IMR-90 (cell line): ENCODE results near the gene P4HA3. TPM values are rescaled to one million over a fixed set of nuclear protein-coding genes. Genes with fewer than 3 reads are reported as not detected.

Source experiments
- ATAC-seq: fragments of 200-7000 bp; cut with Tn5 transposase; 2 replicates; pipeline ENCODE4 v1.9.1; 2020; ENCODE audit warnings: low read depth, mild to moderate bottlenecking, moderate library complexity
- BruUV-seq: library from RNA; stranded (reverse); fragments of 400-500 nt; replicated peaks from 2 replicates; lab custom pipeline; 2021; lab: Mats Ljungman, UMichigan
- CTCF ChIA-PET: fragments of 300-600 bp; formaldehyde crosslinking; extraction: SDS; loops from one replicate; lab custom pipeline; 2021; ENCODE audit warnings: antibody characterized with exemption; lab: Yijun Ruan, JAX
- POLR2A ChIA-PET: fragments of 300-600 bp; sonication (Branson Sonifier 250); formaldehyde crosslinking; loops from one replicate; lab custom pipeline; 2022; ENCODE audit warnings: antibody characterized with exemption; ENCODE audit not compliant: unreplicated experiment; lab: Charles Lee
- DNase-seq: peaks from one replicate; pipeline ENCODE4 v3.0.0; 2013
- H2AFZ ChIP-seq: replicated peaks from 2 replicates; pipeline ENCODE3; 2013; ENCODE audit warnings: low read length, mild to moderate bottlenecking; ENCODE audit not compliant: poor library complexity
- H2AK5ac ChIP-seq: 2 replicates; pipeline ENCODE4 v1.6.1; 2013; ENCODE audit warnings: low read depth, low read length, inconsistent platforms
- H2AK9ac ChIP-seq: replicated peaks from 2 replicates; pipeline ENCODE3; 2013; ENCODE audit warnings: mild to moderate bottlenecking, low read depth, low read length, moderate library complexity; ENCODE audit not compliant: poor library complexity
- H2BK120ac ChIP-seq: 2 replicates; pipeline ENCODE4 v1.6.1; 2013; ENCODE audit warnings: low read depth, low read length, inconsistent platforms
- H2BK15ac ChIP-seq: 3 replicates; pipeline ENCODE4 v1.6.1; 2013; ENCODE audit warnings: low read depth, low read length, inconsistent platforms
- H2BK20ac ChIP-seq: 2 replicates; pipeline ENCODE4 v1.6.1; 2013; ENCODE audit warnings: low read depth, mild to moderate bottlenecking, inconsistent platforms, low read length, moderate library complexity
- H2BK5ac ChIP-seq: 2 replicates; pipeline ENCODE4 v1.6.1; 2013; ENCODE audit warnings: mild to moderate bottlenecking, low read depth, low read length, inconsistent platforms; ENCODE audit not compliant: poor library complexity, severe bottlenecking
- H3K14ac ChIP-seq: replicated peaks from 2 replicates; pipeline ENCODE4 v1.6.1; 2013; ENCODE audit warnings: low read depth, low read length, inconsistent platforms
- H3K18ac ChIP-seq: 2 replicates; pipeline ENCODE4 v1.6.1; 2013; ENCODE audit warnings: low read depth, low read length, control low read depth
- H3K23ac ChIP-seq: 2 replicates; pipeline ENCODE4 v1.6.1; 2013; ENCODE audit warnings: low read depth, low read length, inconsistent platforms
- H3K27ac ChIP-seq: 2 replicates; pipeline ENCODE4 v1.5.1; 2013; ENCODE audit warnings: mild to moderate bottlenecking, control low read depth, low read length; ENCODE audit not compliant: insufficient read depth
- H3K27me3 ChIP-seq: 2 replicates; pipeline ENCODE4 v1.6.1; 2013; ENCODE audit warnings: low read length; ENCODE audit not compliant: control insufficient read depth, insufficient read depth
- H3K36me3 ChIP-seq: 2 replicates; pipeline ENCODE4 v1.6.1; 2013; ENCODE audit warnings: low read length, mixed read lengths; ENCODE audit not compliant: control insufficient read depth, insufficient read depth
- H3K4ac ChIP-seq: 2 replicates; pipeline ENCODE4 v1.6.1; 2013; ENCODE audit warnings: low read depth, low read length, inconsistent platforms
- H3K4me1 ChIP-seq: 2 replicates; pipeline ENCODE4 v1.6.1; 2013; ENCODE audit warnings: low read length, mixed read lengths; ENCODE audit not compliant: control insufficient read depth, insufficient read depth
- H3K4me2 ChIP-seq: 2 replicates; pipeline ENCODE4 v1.6.1; 2013; ENCODE audit warnings: low read depth, mild to moderate bottlenecking, control low read depth, low read length, moderate library complexity
- H3K4me3 ChIP-seq: 2 replicates; pipeline ENCODE4 v1.5.1; 2013; ENCODE audit warnings: low read depth, mild to moderate bottlenecking, control low read depth, low read length, moderate library complexity; ENCODE audit not compliant: insufficient read depth
- H3K56ac ChIP-seq: 2 replicates; pipeline ENCODE4 v1.6.1; 2013; ENCODE audit warnings: low read length, inconsistent platforms; ENCODE audit not compliant: insufficient read depth; ENCODE audit errors: extremely low read depth
- H3K79me1 ChIP-seq, 2 experiments: 2 replicates each; pipeline ENCODE4 v1.6.1; 2013; ENCODE audit warnings: low read length in 2 of 2, inconsistent platforms in 1 of 2, low read depth in 1 of 2
- H3K9ac ChIP-seq: 2 replicates; pipeline ENCODE4 v1.6.1; 2013; ENCODE audit warnings: low read depth, low read length, control low read depth
- H3K9me1 ChIP-seq: 2 replicates; pipeline ENCODE4 v1.6.1; 2013; ENCODE audit warnings: low read length, inconsistent platforms; ENCODE audit not compliant: insufficient read depth
- H3K9me3 ChIP-seq: 2 replicates; pipeline ENCODE4 v1.6.1; 2013; ENCODE audit warnings: low read length; ENCODE audit not compliant: control insufficient read depth, insufficient read depth
- H4K20me1 ChIP-seq: 2 replicates; pipeline ENCODE4 v1.6.1; 2013; ENCODE audit warnings: low read length, inconsistent platforms; ENCODE audit not compliant: insufficient read depth
- H4K5ac ChIP-seq: 2 replicates; pipeline ENCODE4 v1.6.1; 2013; ENCODE audit warnings: mild to moderate bottlenecking, low read depth, low read length, control low read depth
- H4K8ac ChIP-seq, 2 experiments: 2 replicates each; pipeline ENCODE4 v1.6.1; 2013; ENCODE audit warnings: low read depth in 2 of 2, low read length in 2 of 2, control low read depth in 1 of 2, inconsistent platforms in 1 of 2
- H4K91ac ChIP-seq: 2 replicates; pipeline ENCODE4 v1.6.1; 2013; ENCODE audit warnings: low read depth, low read length, inconsistent platforms; ENCODE audit not compliant: insufficient read depth
- BHLHE40 ChIP-seq: fragments of 150-350 bp; IDR thresholded peaks from 2 replicates; pipeline ENCODE4 v1.6.1; 2016; ENCODE audit warnings: mild to moderate bottlenecking, low read depth, low read length
- CEBPB ChIP-seq: IDR thresholded peaks from 2 replicates; pipeline ENCODE4 v1.6.1; 2012; ENCODE audit warnings: low read depth, low read length, improper control_type of control experiment
- CHD1 ChIP-seq: IDR thresholded peaks from 2 replicates; pipeline ENCODE4 v1.6.1; 2012; ENCODE audit warnings: low read depth, low read length, improper control_type of control experiment
- ELK1 ChIP-seq: fragments of 150-350 bp; IDR thresholded peaks from 2 replicates; pipeline ENCODE4 v1.6.1; 2016; ENCODE audit warnings: low read depth, mild to moderate bottlenecking, low read length, moderate library complexity, borderline replicate concordance
- FOS ChIP-seq: fragments of 150-350 bp; IDR thresholded peaks from 2 replicates; pipeline ENCODE4 v1.6.1; 2016; ENCODE audit warnings: low read depth, low read length
- MAFK ChIP-seq: IDR thresholded peaks from 2 replicates; pipeline ENCODE4 v1.6.1; 2012; ENCODE audit warnings: low read depth, low read length, improper control_type of control experiment
- MAZ ChIP-seq: IDR thresholded peaks from 2 replicates; pipeline ENCODE4 v1.6.1; 2012; ENCODE audit warnings: low read depth, mild to moderate bottlenecking, low read length, improper control_type of control experiment, moderate library complexity, borderline replicate concordance
- MXI1 ChIP-seq: IDR thresholded peaks from 2 replicates; pipeline ENCODE4 v1.6.1; 2012; ENCODE audit warnings: low read depth, mild to moderate bottlenecking, low read length, moderate library complexity, borderline replicate concordance
- NFE2L2 ChIP-seq: fragments of 150-350 bp; IDR thresholded peaks from 2 replicates; pipeline ENCODE4 v1.6.1; 2016; ENCODE audit warnings: low read depth, mild to moderate bottlenecking, low read length
- POLR2A ChIP-seq: IDR thresholded peaks from 2 replicates; pipeline ENCODE4 v1.6.1; 2012; ENCODE audit warnings: mild to moderate bottlenecking, low read depth, low read length
- RAD21 ChIP-seq: IDR thresholded peaks from 2 replicates; pipeline ENCODE4 v1.6.1; 2012; ENCODE audit warnings: low read length, improper control_type of control experiment
- RCOR1 ChIP-seq: IDR thresholded peaks from 2 replicates; pipeline ENCODE4 v1.6.1; 2012; ENCODE audit warnings: mild to moderate bottlenecking, low read length, improper control_type of control experiment; ENCODE audit not compliant: insufficient replicate concordance
- RFX5 ChIP-seq: IDR thresholded peaks from 2 replicates; pipeline ENCODE4 v1.8.0; 2012; ENCODE audit warnings: low read depth, mild to moderate bottlenecking, low read length, moderate library complexity
- SMC3 ChIP-seq: fragments of 150-350 bp; IDR thresholded peaks from 2 replicates; pipeline ENCODE4 v1.6.1; 2016; ENCODE audit warnings: low read depth, mild to moderate bottlenecking, antibody characterized with exemption, low read length, moderate library complexity
- WGBS, 2 experiments: methylation state at CpG; one replicate each; pipeline versions ENCODE4 v1.1.5 to v1.1.7; 2013; ENCODE audit warnings: missing lambda C conversion rate in 2 of 2; ENCODE audit not compliant: insufficient read length in 1 of 2; ENCODE audit errors: extremely low coverage in 2 of 2; 5-methylcytosine and 5-hydroxymethylcytosine counted together
- dilution Hi-C: fragments of 300-500 bp; cut with HindIII; formaldehyde crosslinking; loops from one replicate; pipeline ENCODE4 v1.14.3; 2018; ENCODE audit warnings: low sequenced_read_pairs; ENCODE audit not compliant: unreplicated experiment
- in situ Hi-C: fragments of 300-500 bp; cut with MboI; formaldehyde crosslinking; loops from 3 replicates; pipeline ENCODE4 v1.14.3; 2019; ENCODE audit warnings: low sequenced_read_pairs, inconsistent platforms, mixed read lengths
- intact Hi-C: fragments of 100-400 bp; cut with micrococcal nuclease; formaldehyde crosslinking; loops from 2 replicates; pipeline ENCODE4 v1.10.0; 2022
- polyA plus RNA-seq, 3 experiments: library from polyadenylated mRNA; depleted of rRNA; stranded (reverse); fragments of >200 nt; gene quantifications; 2 replicates each; pipeline ENCODE4 v1.2.3, GENCODE V29; 2012; ENCODE audit warnings: low replicate concordance in 1 of 3
- total RNA-seq: library from RNA; depleted of rRNA; stranded (reverse); fragments of >200 nt; gene quantifications from 2 replicates; pipeline ENCODE4 v1.2.3, GENCODE V29; 2012
- TF ChIP-seq, protein P1 (sequence below): fragments of 150-350 bp; IDR thresholded peaks from 2 replicates; pipeline ENCODE4 v1.6.1; 2017; ENCODE audit warnings: mild to moderate bottlenecking, antibody characterized with exemption, low read length, low read depth
- TF ChIP-seq, protein P2 (sequence below): conservative IDR thresholded peaks from 2 replicates; pipeline ENCODE4 v1.5.1; 2012; ENCODE audit warnings: mild to moderate bottlenecking, low read depth, low read length, improper control_type of control experiment

The P4HA3 gene
- total and polyA plus RNA-seq, 2 of the 4 experiments (the other 2 are of a cell fraction), result 2.9 to 5.7 TPM

DNA sequence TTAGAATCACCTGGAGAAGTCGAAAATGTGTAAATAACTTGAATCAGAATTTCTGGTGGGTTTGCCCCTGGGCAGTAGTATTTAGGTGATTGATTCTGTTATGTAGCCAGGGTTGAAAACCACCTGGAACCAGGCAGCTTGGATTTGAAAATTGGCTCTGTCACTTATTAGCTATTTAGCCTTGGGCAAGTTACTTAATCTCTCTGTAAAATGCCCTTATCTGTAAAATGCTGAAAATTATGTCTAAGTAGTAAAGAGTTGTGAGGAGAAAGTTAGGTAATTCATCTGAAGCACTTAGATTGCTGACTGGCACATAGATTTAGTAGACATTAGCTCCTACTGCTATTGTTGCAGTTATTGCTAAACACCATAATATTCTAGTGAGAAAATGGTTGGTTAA is 91.1 kb downstream of the P4HA3 start:
- H2BK15ac ChIP-seq, result no peak overlapping the region
- no peak overlapping the region for H4K91ac ChIP-seq
- H3K4me1 ChIP-seq, result no peaks in the 10 kb centered on the region
- ATAC-seq (no peak), DNase-seq (no peak)
- no peak overlapping the region for H2BK20ac ChIP-seq
- no peaks in the 10 kb centered on the region for H3K9me1 ChIP-seq
- H2AK9ac ChIP-seq, result no peak overlapping the region
- H3K14ac ChIP-seq, result no peak overlapping the region
- no peak overlapping the region for H2AFZ ChIP-seq
- H3K27ac ChIP-seq, result no peak overlapping the region
- no peak overlapping the region for H3K56ac ChIP-seq
- ChIA-PET CTCF (no interaction called here), POLR2A (no interaction called here)
- no peak overlapping the region for H4K8ac ChIP-seq
- H4K20me1 ChIP-seq, result peaks cover 2% of the 10 kb centered on the region; the same call in 1 of the 2 replicates
- H2BK5ac ChIP-seq, result no peak overlapping the region
- no CpG with 5 or more reads among the region's 1 CpG for WGBS, 2 experiments
- H3K23ac ChIP-seq, result no peak overlapping the region
- dilution Hi-C loops, result no loop called here
- H3K4me3 ChIP-seq, result no peak overlapping the region
- intact Hi-C loops, result no loop called here
- no peak overlapping the region for H3K18ac ChIP-seq
- in situ Hi-C loops, result no loop called here
- peaks cover 2% of the 10 kb centered on the region; the same call in 1 of the 2 replicates for H3K36me3 ChIP-seq
- BruUV-seq, result no TSS peak
- H2AK5ac ChIP-seq, result no peak overlapping the region
- TF ChIP-seq, protein P1, sequence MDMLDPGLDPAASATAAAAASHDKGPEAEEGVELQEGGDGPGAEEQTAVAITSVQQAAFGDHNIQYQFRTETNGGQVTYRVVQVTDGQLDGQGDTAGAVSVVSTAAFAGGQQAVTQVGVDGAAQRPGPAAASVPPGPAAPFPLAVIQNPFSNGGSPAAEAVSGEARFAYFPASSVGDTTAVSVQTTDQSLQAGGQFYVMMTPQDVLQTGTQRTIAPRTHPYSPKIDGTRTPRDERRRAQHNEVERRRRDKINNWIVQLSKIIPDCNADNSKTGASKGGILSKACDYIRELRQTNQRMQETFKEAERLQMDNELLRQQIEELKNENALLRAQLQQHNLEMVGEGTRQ, result no peak
- TF ChIP-seq, protein P2, sequence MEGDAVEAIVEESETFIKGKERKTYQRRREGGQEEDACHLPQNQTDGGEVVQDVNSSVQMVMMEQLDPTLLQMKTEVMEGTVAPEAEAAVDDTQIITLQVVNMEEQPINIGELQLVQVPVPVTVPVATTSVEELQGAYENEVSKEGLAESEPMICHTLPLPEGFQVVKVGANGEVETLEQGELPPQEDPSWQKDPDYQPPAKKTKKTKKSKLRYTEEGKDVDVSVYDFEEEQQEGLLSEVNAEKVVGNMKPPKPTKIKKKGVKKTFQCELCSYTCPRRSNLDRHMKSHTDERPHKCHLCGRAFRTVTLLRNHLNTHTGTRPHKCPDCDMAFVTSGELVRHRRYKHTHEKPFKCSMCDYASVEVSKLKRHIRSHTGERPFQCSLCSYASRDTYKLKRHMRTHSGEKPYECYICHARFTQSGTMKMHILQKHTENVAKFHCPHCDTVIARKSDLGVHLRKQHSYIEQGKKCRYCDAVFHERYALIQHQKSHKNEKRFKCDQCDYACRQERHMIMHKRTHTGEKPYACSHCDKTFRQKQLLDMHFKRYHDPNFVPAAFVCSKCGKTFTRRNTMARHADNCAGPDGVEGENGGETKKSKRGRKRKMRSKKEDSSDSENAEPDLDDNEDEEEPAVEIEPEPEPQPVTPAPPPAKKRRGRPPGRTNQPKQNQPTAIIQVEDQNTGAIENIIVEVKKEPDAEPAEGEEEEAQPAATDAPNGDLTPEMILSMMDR, result no peak
- TF ChIP-seq CHD1, result no peak
- no peak for TF ChIP-seq RFX5
- TF ChIP-seq SMC3, result no peak
- no peak for TF ChIP-seq ELK1
- TF ChIP-seq RAD21, result no peak
- no peak for TF ChIP-seq BHLHE40
- no peak for TF ChIP-seq CEBPB
- TF ChIP-seq MAZ, result no peak
- no peak for TF ChIP-seq POLR2A
- TF ChIP-seq FOS, result no peak
- no peak for TF ChIP-seq NFE2L2
- no peak for TF ChIP-seq MAFK
- no peak for TF ChIP-seq RCOR1
- TF ChIP-seq MXI1, result no peak
- no peak overlapping the region for H4K5ac ChIP-seq
- no peak overlapping the region for H3K4me2 ChIP-seq
- H3K27me3 ChIP-seq, result no peaks in the 10 kb centered on the region
- H3K79me1 ChIP-seq, result peaks cover 3 to 5% of the 10 kb centered on the region in 2 experiments; a peak in 2 of 4 replicates
- no peaks in the 10 kb centered on the region for H3K9me3 ChIP-seq
- H3K4ac ChIP-seq, result no peak overlapping the region
- no peak overlapping the region for H2BK120ac ChIP-seq
- no peak overlapping the region for H3K9ac ChIP-seq
